ENCODE data around the gene ATP6V0A4.
"Not testable (repeated sequence)": the region's sequence is repeated elsewhere in the genome, so short reads cannot be mapped to it uniquely, and the experiment has no call there.

Gene ATP6V0A4

GRCh38 chr7:138801256-138801655 lies 3.3 kb upstream of the ATP6V0A4 start:
- H3K27me3 ChIP-seq (ENCODE audit: control insufficient read depth in 1 of 2, insufficient read depth in 2 of 2, low read length in 2 of 2): peaks cover 0 to 4% of the 10 kb centered on the region in 2 donors
- no peak overlapping the region for H3K9ac ChIP-seq (ENCODE audit: low read length)
- H3K27ac ChIP-seq (ENCODE audit: low read depth, low read length): no peak overlapping the region
- no peaks in the 10 kb centered on the region for H3K4me1 ChIP-seq (ENCODE audit: insufficient read depth, low read length)
- no peaks in the 10 kb centered on the region for H3K9me3 ChIP-seq (ENCODE audit: low read length)
- no peaks in the 10 kb centered on the region for H3K36me3 ChIP-seq (ENCODE audit: insufficient read depth, low read length)
- no peak overlapping the region for H3K4me3 ChIP-seq (ENCODE audit: low read depth in 1 of 2, low read length in 2 of 2)

- H3K9me3 ChIP-seq (ENCODE audit: low read length): no peaks in the 10 kb centered on the region
These were observed 1.5 kb upstream of the ATP6V0A4 start for GRCh38 chr7:138799336-138800000.

GRCh38 chr7:138798836-138799235 lies 840 bp upstream of the ATP6V0A4 start:
- Histone ChIP-seq H3K27ac (ENCODE audit: low read depth, low read length) (no peak overlapping the region), H3K9me3 (ENCODE audit: low read length) (no peaks in the 10 kb centered on the region)

More at GRCh38 chr7:138799336-138800000, 1.5 kb upstream of the ATP6V0A4 start:
- Histone ChIP-seq H3K27me3 (ENCODE audit: control insufficient read depth in 1 of 2, insufficient read depth in 2 of 2, low read length in 2 of 2) (peaks cover 0 to 4% of the 10 kb centered on the region in 2 donors), H3K27ac (ENCODE audit: low read depth, low read length) (no peak overlapping the region), H3K4me3 (ENCODE audit: low read depth in 1 of 2, low read length in 2 of 2) (no peak overlapping the region), H3K9ac (ENCODE audit: low read length) (no peak overlapping the region), H3K36me3 (ENCODE audit: insufficient read depth, low read length) (no peaks in the 10 kb centered on the region), H3K4me1 (ENCODE audit: insufficient read depth, low read length) (no peaks in the 10 kb centered on the region)

GRCh38 chr7:138797046-138797445 lies 950 bp downstream of the ATP6V0A4 start:
- H3K9ac ChIP-seq (ENCODE audit: low read length); H3K9me3 ChIP-seq (ENCODE audit: low read length); H3K27me3 ChIP-seq (ENCODE audit: control insufficient read depth in 1 of 2, insufficient read depth in 2 of 2, low read length in 2 of 2): not testable (repeated sequence)

More at GRCh38 chr7:138798836-138799235, 840 bp upstream of the ATP6V0A4 start:
- no peak overlapping the region for H3K4me3 ChIP-seq (ENCODE audit: low read depth in 1 of 2, low read length in 2 of 2)
- no peaks in the 10 kb centered on the region for H3K36me3 ChIP-seq (ENCODE audit: insufficient read depth, low read length)
- H3K9ac ChIP-seq (ENCODE audit: low read length): no peak overlapping the region
- H3K4me1 ChIP-seq (ENCODE audit: insufficient read depth, low read length): no peaks in the 10 kb centered on the region
- peaks cover 0 to 4% of the 10 kb centered on the region in 2 donors for H3K27me3 ChIP-seq (ENCODE audit: control insufficient read depth in 1 of 2, insufficient read depth in 2 of 2, low read length in 2 of 2)

GRCh38 chr7:138796038-138796615 lies 1.9 kb downstream of the ATP6V0A4 start:
- Histone ChIP-seq H3K9ac (ENCODE audit: low read length) (no peak overlapping the region), H3K36me3 (ENCODE audit: insufficient read depth, low read length) (no peaks in the 10 kb centered on the region), H3K4me1 (ENCODE audit: insufficient read depth, low read length) (no peaks in the 10 kb centered on the region), H3K27me3 (ENCODE audit: control insufficient read depth in 1 of 2, insufficient read depth in 2 of 2, low read length in 2 of 2) (peaks cover 0 to 4% of the 10 kb centered on the region in 2 donors), H3K4me3 (ENCODE audit: low read depth in 1 of 2, low read length in 2 of 2) (no peak overlapping the region), H3K27ac (ENCODE audit: low read depth, low read length) (no peak overlapping the region), H3K9me3 (ENCODE audit: low read length) (no peaks in the 10 kb centered on the region)

More at GRCh38 chr7:138797046-138797445, 950 bp downstream of the ATP6V0A4 start:
- H3K4me1 ChIP-seq (ENCODE audit: insufficient read depth, low read length); H3K4me3 ChIP-seq (ENCODE audit: low read depth in 1 of 2, low read length in 2 of 2); H3K36me3 ChIP-seq (ENCODE audit: insufficient read depth, low read length); H3K27ac ChIP-seq (ENCODE audit: low read depth, low read length): not testable (repeated sequence)

GRCh38 chr7:138785587-138786437 lies 12.2 kb downstream of the ATP6V0A4 start:
- Histone ChIP-seq H3K4me1 (ENCODE audit: insufficient read depth, low read length) (no peaks in the 10 kb centered on the region), H3K4me3 (ENCODE audit: low read depth in 1 of 2, low read length in 2 of 2) (no peak overlapping the region), H3K9me3 (ENCODE audit: low read length) (no peaks in the 10 kb centered on the region), H3K36me3 (ENCODE audit: insufficient read depth, low read length) (no peaks in the 10 kb centered on the region), H3K9ac (ENCODE audit: low read length) (no peak overlapping the region), H3K27me3 (ENCODE audit: control insufficient read depth in 1 of 2, insufficient read depth in 2 of 2, low read length in 2 of 2) (no peaks in the 10 kb centered on the region), H3K27ac (ENCODE audit: low read depth, low read length) (no peak overlapping the region)

GRCh38 chr7:138784692-138785091 lies 13.3 kb downstream of the ATP6V0A4 start:
- H3K9ac ChIP-seq (ENCODE audit: low read length): no peak overlapping the region
- H3K27ac ChIP-seq (ENCODE audit: low read depth, low read length): no peak overlapping the region
- H3K36me3 ChIP-seq (ENCODE audit: insufficient read depth, low read length): no peaks in the 10 kb centered on the region
- no peak overlapping the region for H3K4me3 ChIP-seq (ENCODE audit: low read depth in 1 of 2, low read length in 2 of 2)
- no peaks in the 10 kb centered on the region for H3K27me3 ChIP-seq (ENCODE audit: control insufficient read depth in 1 of 2, insufficient read depth in 2 of 2, low read length in 2 of 2)
- H3K9me3 ChIP-seq (ENCODE audit: low read length): no peaks in the 10 kb centered on the region
- H3K4me1 ChIP-seq (ENCODE audit: insufficient read depth, low read length): no peaks in the 10 kb centered on the region

- H3K9ac ChIP-seq (ENCODE audit: low read length): no peak overlapping the region
- no peak overlapping the region for H3K4me3 ChIP-seq (ENCODE audit: low read depth in 1 of 2, low read length in 2 of 2)
- H3K4me1 ChIP-seq (ENCODE audit: insufficient read depth, low read length): no peaks in the 10 kb centered on the region
- H3K36me3 ChIP-seq (ENCODE audit: insufficient read depth, low read length): no peaks in the 10 kb centered on the region
- no peak overlapping the region for H3K27ac ChIP-seq (ENCODE audit: low read depth, low read length)
- H3K9me3 ChIP-seq (ENCODE audit: low read length): no peaks in the 10 kb centered on the region
- H3K27me3 ChIP-seq (ENCODE audit: control insufficient read depth in 1 of 2, insufficient read depth in 2 of 2, low read length in 2 of 2): no peaks in the 10 kb centered on the region
These were observed 17.0 kb downstream of the ATP6V0A4 start for GRCh38 chr7:138781004-138781403.

- Histone ChIP-seq H3K4me3 (ENCODE audit: low read depth in 1 of 2, low read length in 2 of 2) (no peak overlapping the region), H3K4me1 (ENCODE audit: insufficient read depth, low read length) (no peaks in the 10 kb centered on the region), H3K9ac (ENCODE audit: low read length) (no peak overlapping the region), H3K36me3 (ENCODE audit: insufficient read depth, low read length) (no peaks in the 10 kb centered on the region), H3K9me3 (ENCODE audit: low read length) (no peaks in the 10 kb centered on the region), H3K27me3 (ENCODE audit: control insufficient read depth in 1 of 2, insufficient read depth in 2 of 2, low read length in 2 of 2) (peaks cover 0 to 5% of the 10 kb centered on the region in 2 donors), H3K27ac (ENCODE audit: low read depth, low read length) (no peak overlapping the region)
These were observed 21.7 kb downstream of the ATP6V0A4 start for GRCh38 chr7:138776166-138776833.

- H3K4me3 ChIP-seq (ENCODE audit: low read depth in 1 of 2, low read length in 2 of 2): no peak overlapping the region
- H3K9ac ChIP-seq (ENCODE audit: low read length): no peak overlapping the region
- no peaks in the 10 kb centered on the region for H3K9me3 ChIP-seq (ENCODE audit: low read length)
- H3K27ac ChIP-seq (ENCODE audit: low read depth, low read length): no peak overlapping the region
- H3K36me3 ChIP-seq (ENCODE audit: insufficient read depth, low read length): no peaks in the 10 kb centered on the region
- peaks cover 0 to 5% of the 10 kb centered on the region in 2 donors for H3K27me3 ChIP-seq (ENCODE audit: control insufficient read depth in 1 of 2, insufficient read depth in 2 of 2, low read length in 2 of 2)
- no peaks in the 10 kb centered on the region for H3K4me1 ChIP-seq (ENCODE audit: insufficient read depth, low read length)
These were observed 24.2 kb downstream of the ATP6V0A4 start for GRCh38 chr7:138773817-138774216.

GRCh38 chr7:138773176-138773575 lies 24.8 kb downstream of the ATP6V0A4 start:
- H3K36me3 ChIP-seq (ENCODE audit: insufficient read depth, low read length): no peaks in the 10 kb centered on the region
- no peak overlapping the region for H3K9ac ChIP-seq (ENCODE audit: low read length)
- H3K27me3 ChIP-seq (ENCODE audit: control insufficient read depth in 1 of 2, insufficient read depth in 2 of 2, low read length in 2 of 2): peaks cover 0 to 5% of the 10 kb centered on the region in 2 donors
- H3K4me3 ChIP-seq (ENCODE audit: low read depth in 1 of 2, low read length in 2 of 2): no peak overlapping the region
- H3K4me1 ChIP-seq (ENCODE audit: insufficient read depth, low read length): no peaks in the 10 kb centered on the region
- H3K9me3 ChIP-seq (ENCODE audit: low read length): no peaks in the 10 kb centered on the region
- H3K27ac ChIP-seq (ENCODE audit: low read depth, low read length): no peak overlapping the region
